ENCODE results near the gene CDC42EP4.

GRCh38 chr17:73354423-73355284 lies 42.9 kb upstream of the CDC42EP4 start:
- TF ChIP-seq CTCF (IDR thresholded peaks at IDR 0.05; ENCODE audit: poor library complexity) (no peak), EZH2 (IDR thresholded peaks at IDR 0.05; ENCODE audit: borderline replicate concordance) (no peak), EZH2phosphoT487 (IDR thresholded peaks at IDR 0.05; ENCODE audit: low read depth, severe bottlenecking, unreplicated experiment) (no peak)
